Tibial artery (tissue), 4 donors: ENCODE results near the gene RABGGTA.

ENCODE experiments used
- DNase-seq, 2 donors: peaks; one replicate each; pipeline ENCODE4 v3.0.0-alpha.2; 2019
- H3K27ac ChIP-seq, 2 donors: fragments of 200-600 bp; sonication (generic) in 1 of 2; 1 replicate in 1 of 2; 2 replicates in 1 of 2; pipeline ENCODE4 v1.5.1; 2018 to 2019; ENCODE audit warnings: mild to moderate bottlenecking in 1 of 2
- H3K27me3 ChIP-seq, 2 donors: fragments of 200-600 bp; sonication (generic) in 1 of 2; one replicate each; pipeline versions ENCODE4 v1.5.1 to v1.6.0; 2016 to 2019
- H3K36me3 ChIP-seq, 3 donors: fragments of 200-600 bp; sonication (generic) in 2 of 3; one replicate each; pipeline ENCODE4 v1.5.1; 2016 to 2019; ENCODE audit warnings: mild to moderate bottlenecking in 2 of 3
- H3K4me1 ChIP-seq, 4 donors: fragments of 200-600 bp; sonication (generic) in 2 of 4; 1 replicate in 3 of 4; 2 replicates in 1 of 4; pipeline ENCODE4 v1.5.1; 2016 to 2019
- H3K4me3 ChIP-seq, 2 donors: fragments of 200-600 bp; sonication (generic) in 1 of 2; 1 replicate in 1 of 2; 2 replicates in 1 of 2; pipeline ENCODE4 v1.5.1; 2018 to 2019; ENCODE audit warnings: mild to moderate bottlenecking in 2 of 2
- H3K9me3 ChIP-seq, 3 donors: fragments of 200-600 bp; sonication (generic) in 1 of 3; one replicate each; pipeline ENCODE4 v1.5.1; 2016 to 2019
- intact Hi-C: fragments of 100-400 bp; cut with DNase I; formaldehyde crosslinking; loops from one replicate; pipeline ENCODE4 v1.15.0; 2023; ENCODE audit warnings: low total_unique reads
- TF ChIP-seq, protein P1 (sequence below), 2 experiments: fragments of 200-600 bp in 1 of 2; fragments of 450-650 bp in 1 of 2; IDR thresholded peaks; one replicate each; pipeline ENCODE4 v1.5.1; 2017 to 2019; ENCODE audit warnings: antibody characterized with exemption in 2 of 2, mild to moderate bottlenecking in 1 of 2, moderate library complexity in 1 of 2

The RABGGTA gene

DNA sequence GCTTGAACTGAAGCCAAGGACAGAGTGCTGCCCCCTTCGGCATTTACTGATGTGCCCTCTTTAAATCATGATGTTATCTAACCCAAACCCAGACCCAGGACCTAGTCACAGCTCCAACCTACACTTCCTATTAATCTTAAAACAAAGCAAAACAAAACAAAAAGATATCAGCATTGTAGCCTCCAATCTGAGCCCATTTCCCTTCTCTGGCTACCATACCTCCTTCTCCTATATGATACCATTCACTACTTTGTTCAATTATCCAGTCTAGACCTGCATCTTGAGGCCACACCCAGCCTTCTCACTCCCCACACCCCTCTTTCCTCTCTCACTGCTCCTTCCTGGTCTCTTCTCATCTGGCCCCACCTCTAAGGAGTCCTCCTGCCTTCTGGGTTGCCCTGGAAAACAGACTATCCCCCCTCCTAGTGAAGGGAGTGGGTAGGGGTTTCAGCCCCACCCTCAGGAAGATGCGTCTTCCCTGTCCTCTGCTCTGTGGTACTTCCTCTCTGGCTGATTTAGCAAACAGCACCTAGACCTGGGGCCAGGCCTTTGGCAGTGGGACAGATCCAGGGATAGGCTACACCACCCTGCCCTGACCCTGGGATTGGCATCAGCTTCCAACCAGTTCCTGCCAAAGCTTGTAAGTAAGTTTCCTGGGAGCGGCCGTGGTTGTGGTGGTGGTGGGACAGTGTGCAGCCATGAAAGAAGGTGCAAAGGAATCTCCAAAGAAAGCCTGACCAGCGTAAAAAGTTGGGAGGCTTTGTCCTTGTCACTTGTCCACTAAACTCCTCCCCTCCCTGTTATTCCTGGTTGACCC, 43.2 kb upstream of the RABGGTA start:
- peaks cover 0 to 43% of the 10 kb centered on the region in 2 donors for H3K27me3 ChIP-seq
- DNase-seq, result no peak
- TF ChIP-seq, protein P1, sequence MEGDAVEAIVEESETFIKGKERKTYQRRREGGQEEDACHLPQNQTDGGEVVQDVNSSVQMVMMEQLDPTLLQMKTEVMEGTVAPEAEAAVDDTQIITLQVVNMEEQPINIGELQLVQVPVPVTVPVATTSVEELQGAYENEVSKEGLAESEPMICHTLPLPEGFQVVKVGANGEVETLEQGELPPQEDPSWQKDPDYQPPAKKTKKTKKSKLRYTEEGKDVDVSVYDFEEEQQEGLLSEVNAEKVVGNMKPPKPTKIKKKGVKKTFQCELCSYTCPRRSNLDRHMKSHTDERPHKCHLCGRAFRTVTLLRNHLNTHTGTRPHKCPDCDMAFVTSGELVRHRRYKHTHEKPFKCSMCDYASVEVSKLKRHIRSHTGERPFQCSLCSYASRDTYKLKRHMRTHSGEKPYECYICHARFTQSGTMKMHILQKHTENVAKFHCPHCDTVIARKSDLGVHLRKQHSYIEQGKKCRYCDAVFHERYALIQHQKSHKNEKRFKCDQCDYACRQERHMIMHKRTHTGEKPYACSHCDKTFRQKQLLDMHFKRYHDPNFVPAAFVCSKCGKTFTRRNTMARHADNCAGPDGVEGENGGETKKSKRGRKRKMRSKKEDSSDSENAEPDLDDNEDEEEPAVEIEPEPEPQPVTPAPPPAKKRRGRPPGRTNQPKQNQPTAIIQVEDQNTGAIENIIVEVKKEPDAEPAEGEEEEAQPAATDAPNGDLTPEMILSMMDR (IDR thresholded peaks at IDR 0.05), result no peak
- no peak overlapping the region for H3K4me3 ChIP-seq
- no peaks in the 10 kb centered on the region for H3K9me3 ChIP-seq
- H3K27ac ChIP-seq, result no peak overlapping the region
- intact Hi-C loops, result no loop called here
- H3K4me1 ChIP-seq, result peaks cover 0 to 31% (median 22%) of the 10 kb centered on the region in 4 donors
- H3K36me3 ChIP-seq, result no peaks in the 10 kb centered on the region

DNA sequence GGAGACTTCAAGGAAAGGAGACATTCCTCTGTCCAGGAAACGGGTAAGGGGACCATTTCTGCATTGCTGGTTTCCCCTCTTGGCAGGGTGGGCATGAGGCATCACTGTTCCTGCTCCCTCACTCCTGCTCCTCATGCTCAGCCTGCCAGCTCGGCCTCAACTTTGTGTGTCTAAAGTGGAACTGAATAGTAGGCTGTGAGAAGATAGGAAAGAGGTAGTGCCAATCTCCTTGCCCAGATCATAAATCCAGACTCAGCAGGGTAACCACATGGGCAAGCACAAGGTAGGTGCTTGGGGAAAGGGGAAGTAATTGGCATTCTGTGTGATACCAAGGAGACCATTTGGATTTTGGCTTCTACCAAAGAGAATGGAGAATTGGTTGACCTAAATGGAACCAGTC, 42.5 kb upstream of the RABGGTA start:
- intact Hi-C loops, result no loop called here
- Histone ChIP-seq H3K27me3 (peaks cover 0 to 37% of the 10 kb centered on the region in 2 donors), H3K4me3 (no peak overlapping the region), H3K9me3 (no peaks in the 10 kb centered on the region), H3K27ac (no peak overlapping the region), H3K4me1 (peaks cover 0 to 37% (median 23%) of the 10 kb centered on the region in 4 donors), H3K36me3 (no peaks in the 10 kb centered on the region)
- TF ChIP-seq, protein P1 (IDR thresholded peaks at IDR 0.05), result no peak
- no peak for DNase-seq

DNA sequence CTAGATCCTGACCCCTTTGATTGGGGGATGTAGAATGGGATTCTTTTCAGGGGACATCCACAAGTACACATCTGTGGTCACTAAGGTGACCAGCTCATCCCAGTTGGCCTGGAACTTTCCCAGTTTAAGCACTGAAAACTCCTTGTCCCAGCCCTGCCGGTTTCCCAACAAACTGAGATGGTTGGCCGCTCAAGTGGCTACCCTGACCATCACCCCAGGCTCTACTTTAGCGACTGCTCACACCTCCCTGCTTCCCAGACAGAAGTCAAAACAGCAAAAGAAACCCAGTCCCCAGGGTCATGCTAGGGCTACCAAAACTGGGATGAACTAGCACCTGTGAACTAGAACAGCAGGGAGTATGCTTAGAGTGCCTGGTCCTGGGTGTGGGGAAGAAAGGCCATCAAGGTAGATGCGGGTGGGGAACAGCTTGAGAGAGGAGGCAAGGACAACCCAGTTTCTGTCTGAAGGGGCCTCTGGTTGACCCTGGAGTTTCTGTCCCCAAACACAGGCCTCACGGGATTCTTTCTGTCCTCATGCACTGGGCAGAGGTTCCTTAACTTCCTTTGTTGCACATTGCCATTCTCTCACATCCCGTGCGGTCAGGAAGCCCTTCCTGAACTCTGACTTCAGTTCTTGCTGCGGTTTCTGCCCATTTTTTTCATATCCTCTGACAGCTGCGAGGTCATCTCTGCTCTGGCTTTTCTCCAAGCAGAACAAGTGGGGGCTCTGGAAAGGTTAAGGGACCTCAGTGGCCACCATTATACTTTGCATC, 41.5 kb upstream of the RABGGTA start:
- Histone ChIP-seq H3K9me3 (no peaks in the 10 kb centered on the region), H3K4me1 (peaks cover 0 to 37% (median 23%) of the 10 kb centered on the region in 4 donors), H3K4me3 (no peak overlapping the region), H3K27me3 (peaks cover 0 to 30% of the 10 kb centered on the region in 2 donors), H3K27ac (peak overlapping the region in 1 of 2 donors; percentile 26), H3K36me3 (no peaks in the 10 kb centered on the region)
- TF ChIP-seq, protein P1 (IDR thresholded peaks at IDR 0.05), result no peak
- intact Hi-C loops, result no loop called here
- DNase-seq, result peak in 1 of 2 donors; percentile 59

DNA sequence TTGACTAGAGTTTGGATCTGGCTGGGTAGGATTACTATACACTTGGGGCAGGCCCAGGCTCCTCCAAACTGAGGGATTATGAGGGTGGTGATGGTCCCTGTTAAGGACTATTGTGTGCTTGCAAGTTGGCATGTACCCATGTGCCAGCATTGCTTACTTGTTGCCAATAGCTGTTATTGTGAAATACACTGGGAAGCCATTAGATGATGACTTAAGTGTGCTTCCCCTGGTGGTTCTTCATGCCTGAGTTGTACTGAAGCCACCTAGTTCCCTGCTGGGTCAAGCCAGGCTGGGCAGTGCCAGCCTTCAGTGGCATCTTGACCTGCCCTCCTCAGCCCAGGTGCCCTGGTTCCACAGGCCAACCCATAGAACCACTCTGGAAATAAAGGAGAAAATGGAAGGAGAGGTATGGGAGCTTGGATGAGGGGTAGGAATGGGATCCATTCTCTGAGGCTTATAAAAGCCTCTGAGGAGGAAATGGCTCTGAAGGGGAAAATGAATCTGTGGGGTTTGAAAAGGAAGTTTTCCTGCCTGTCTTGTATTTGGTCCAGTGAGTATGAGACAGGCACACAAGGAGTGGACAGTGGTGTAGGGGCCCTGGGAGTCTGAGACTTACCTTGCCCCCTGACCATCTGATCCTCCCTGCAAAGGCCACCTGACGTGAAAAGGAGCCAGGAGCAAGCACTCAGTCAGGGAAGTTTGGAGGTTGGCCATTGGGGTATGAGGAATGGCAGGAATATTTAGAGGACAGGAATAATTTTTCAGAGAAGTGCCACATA, 40.6 kb upstream of the RABGGTA start:
- Histone ChIP-seq H3K4me1 (peaks cover 0 to 37% (median 23%) of the 10 kb centered on the region in 4 donors), H3K9me3 (no peaks in the 10 kb centered on the region), H3K36me3 (peaks cover 0 to 9% (median 4%) of the 10 kb centered on the region in 3 donors), H3K4me3 (peak overlapping the region in 1 of 2 donors; percentile 56), H3K27ac (peak overlapping the region; percentile 69 to 79), H3K27me3 (peaks cover 0 to 22% of the 10 kb centered on the region in 2 donors)
- DNase-seq, result no peak
- TF ChIP-seq, protein P1 (IDR thresholded peaks at IDR 0.05), result no peak
- intact Hi-C loops, result no loop called here
